Pancreas (tissue), 10 donors: ENCODE results near the gene BACH2. TPM values are rescaled to one million over a fixed set of nuclear protein-coding genes. Genes with fewer than 3 reads are reported as not detected.

Experiments
- ATAC-seq, 4 donors: fragments of 200-7000 bp; cut with Tn5 transposase; one replicate each; pipeline versions ENCODE4 v1.8.0 to v1.9.1; 2020; ENCODE audit warnings: mild to moderate bottlenecking in 4 of 4, moderate library complexity in 4 of 4
- DNase-seq, 6 donors: peaks; one replicate each; pipeline ENCODE4 v3.0.0-alpha.2; 2020
- FAIRE-seq: peaks from 2 replicates; lab custom pipeline; 2012; peaks lifted over from hg19 to GRCh38; lab: Jason Lieb, UNC
- H3K27ac ChIP-seq, 4 donors: fragments of 200-600 bp; sonication (generic); 1 replicate in 3 of 4; 2 replicates in 1 of 4; pipeline versions ENCODE4 v1.5.0 to v1.8.0; 2020
- H3K27me3 ChIP-seq, 4 donors: fragments of 200-600 bp; one replicate each; pipeline ENCODE4 v1.8.0; 2021
- H3K36me3 ChIP-seq, 3 donors: fragments of 200-600 bp; sonication (generic) in 1 of 3; one replicate each; pipeline versions ENCODE4 v1.5.0 to v1.8.0; 2020 to 2021
- H3K4me1 ChIP-seq, 3 donors: fragments of 200-600 bp; one replicate each; pipeline ENCODE4 v1.8.0; 2021
- H3K4me3 ChIP-seq, 4 donors: fragments of 200-600 bp; sonication (generic) in 2 of 4; one replicate each; pipeline versions ENCODE4 v1.5.0 to v1.8.0; 2020 to 2021
- H3K9me3 ChIP-seq, 4 donors: fragments of 200-600 bp; one replicate each; pipeline ENCODE4 v1.8.0; 2021
- WGBS, 2 donors: extraction: QIAGEN DNeasy Blood & Tissue Kit; methylation state at CpG; one replicate each; pipeline ENCODE4 v1.1.7; 2013; 5-methylcytosine and 5-hydroxymethylcytosine counted together
- intact Hi-C, 3 donors: fragments of 100-400 bp; cut with DNase I; formaldehyde crosslinking; loops; one replicate each; pipeline versions ENCODE4 v1.11.1 to v1.14.2; 2022
- polyA plus RNA-seq, 2 donors: library from polyadenylated mRNA; stranded (reverse); fragments of 200-250 nt; gene quantifications; one replicate each; pipeline ENCODE4 v1.2.3, GENCODE V29; 2013
- total RNA-seq, 6 donors: library from RNA; stranded (reverse); fragmentation: NEBNext Ultra II Directional in 4 of 6; extraction: Animal tissue kit (Norgen Biotek cat#: 25700) in 4 of 6; gene quantifications; one replicate each; pipeline versions ENCODE4 v1.2.1 to v1.2.4, GENCODE V29; 2021 to 2023
- TF ChIP-seq, protein P1 (sequence below), 4 donors: fragments of 200-600 bp; sonication (generic) in 3 of 4; IDR thresholded peaks; one replicate each; pipeline versions ENCODE4 v1.5.0 to v1.8.0; 2021; ENCODE audit warnings: antibody characterized with exemption in 4 of 4
- donor health status: healthy with polysubstance abuse.
- donor health status: DM: no; HTN: no; CAD: no; lungs with moderate emphysema.
- donor health status: DM: no; HTN: no; CAD: no.
- donor health status: control.
- donor health status: control.
- donor health status: Bipolar disorder and iron deficiency.
- donor health status: DM: yes; HTN: yes; CAD: no.
- donor health status: DM: no; HTN: no; CAD: no.
- donor health status: DM: no; HTN: no; CAD: no.
- donor health status: DM: yes; HTN: yes; CAD: no.

Gene BACH2
- total and polyA plus RNA-seq, 8 donors = 0.61 to 8.0 (median 4.9) TPM

DNA sequence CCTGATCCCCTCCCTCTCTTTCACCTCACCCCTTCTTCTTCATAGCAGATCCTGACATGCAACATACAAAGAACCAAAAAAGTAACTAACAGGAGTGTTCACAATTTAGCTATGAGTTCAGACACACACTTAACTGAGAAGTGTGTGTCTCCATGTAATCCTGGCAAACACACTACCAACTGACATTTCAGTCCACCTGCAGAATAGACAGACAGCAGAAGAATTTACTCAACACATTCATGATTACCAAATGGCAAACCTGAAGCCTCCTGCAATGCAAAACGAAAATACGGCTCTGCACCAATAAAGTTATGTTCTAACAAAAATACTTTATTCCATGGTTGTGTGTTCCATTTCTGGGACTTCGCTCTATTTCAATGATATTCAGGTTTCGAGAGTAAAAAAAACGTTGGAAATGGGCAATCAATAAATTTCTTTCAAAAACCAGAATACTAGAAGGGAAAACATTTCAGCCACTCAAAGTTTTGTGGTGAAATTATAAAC is 2.6 kb downstream of the BACH2 start:
- intact Hi-C loops = no loop called here
- no peaks in the 10 kb centered on the region for H3K36me3 ChIP-seq
- no peak for FAIRE-seq
- H3K9me3 ChIP-seq = no peaks in the 10 kb centered on the region
- ATAC-seq = no peak
- DNase-seq = no peak
- WGBS, 2 donors = 85 to 86% methylated on average over 5 of the region's 5 CpGs
- TF ChIP-seq, protein P1, sequence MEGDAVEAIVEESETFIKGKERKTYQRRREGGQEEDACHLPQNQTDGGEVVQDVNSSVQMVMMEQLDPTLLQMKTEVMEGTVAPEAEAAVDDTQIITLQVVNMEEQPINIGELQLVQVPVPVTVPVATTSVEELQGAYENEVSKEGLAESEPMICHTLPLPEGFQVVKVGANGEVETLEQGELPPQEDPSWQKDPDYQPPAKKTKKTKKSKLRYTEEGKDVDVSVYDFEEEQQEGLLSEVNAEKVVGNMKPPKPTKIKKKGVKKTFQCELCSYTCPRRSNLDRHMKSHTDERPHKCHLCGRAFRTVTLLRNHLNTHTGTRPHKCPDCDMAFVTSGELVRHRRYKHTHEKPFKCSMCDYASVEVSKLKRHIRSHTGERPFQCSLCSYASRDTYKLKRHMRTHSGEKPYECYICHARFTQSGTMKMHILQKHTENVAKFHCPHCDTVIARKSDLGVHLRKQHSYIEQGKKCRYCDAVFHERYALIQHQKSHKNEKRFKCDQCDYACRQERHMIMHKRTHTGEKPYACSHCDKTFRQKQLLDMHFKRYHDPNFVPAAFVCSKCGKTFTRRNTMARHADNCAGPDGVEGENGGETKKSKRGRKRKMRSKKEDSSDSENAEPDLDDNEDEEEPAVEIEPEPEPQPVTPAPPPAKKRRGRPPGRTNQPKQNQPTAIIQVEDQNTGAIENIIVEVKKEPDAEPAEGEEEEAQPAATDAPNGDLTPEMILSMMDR (IDR thresholded peaks at IDR 0.05) = no peak
- no peak overlapping the region for H3K27ac ChIP-seq
- peaks cover 9 to 14% (median 13%) of the 10 kb centered on the region in 3 donors for H3K4me1 ChIP-seq
- H3K27me3 ChIP-seq = no peaks in the 10 kb centered on the region
- no peak overlapping the region for H3K4me3 ChIP-seq

GRCh38 chr6:90293319-90293953 is 3.2 kb downstream of the BACH2 start:
- Histone ChIP-seq H3K27me3 (no peaks in the 10 kb centered on the region), H3K4me1 (peaks cover 9 to 14% (median 13%) of the 10 kb centered on the region in 3 donors), H3K27ac (peak overlapping the region in 1 of 4 donors; percentile 41), H3K4me3 (no peak overlapping the region), H3K9me3 (no peaks in the 10 kb centered on the region), H3K36me3 (no peaks in the 10 kb centered on the region)
- intact Hi-C loops = no loop called here
- FAIRE-seq (no peak), DNase-seq (no peak), ATAC-seq (no peak)
- WGBS, 2 donors = 65 to 75% methylated on average over 3 of the region's 3 CpGs
- TF ChIP-seq, protein P1 (IDR thresholded peaks at IDR 0.05) = no peak

- FAIRE-seq (no peak), DNase-seq (no peak), ATAC-seq (no peak)
- Histone ChIP-seq H3K4me3 (no peak overlapping the region), H3K27me3 (no peaks in the 10 kb centered on the region), H3K27ac (no peak overlapping the region), H3K36me3 (no peaks in the 10 kb centered on the region), H3K9me3 (no peaks in the 10 kb centered on the region), H3K4me1 (peaks cover 9 to 15% (median 13%) of the 10 kb centered on the region in 3 donors)
- TF ChIP-seq, protein P1 (IDR thresholded peaks at IDR 0.05) = no peak
- intact Hi-C loops = no loop called here
- WGBS, 2 donors = 49 to 51% methylated on average over 4 of the region's 4 CpGs
Measured at GRCh38 chr6:90291565-90291964, 5.1 kb downstream of the BACH2 start.

- DNase-seq (no peak), ATAC-seq (no peak), FAIRE-seq (no peak)
- Histone ChIP-seq H3K9me3 (no peaks in the 10 kb centered on the region), H3K4me1 (peaks cover 9 to 19% (median 13%) of the 10 kb centered on the region in 3 donors), H3K27ac (no peak overlapping the region), H3K36me3 (no peaks in the 10 kb centered on the region), H3K4me3 (no peak overlapping the region), H3K27me3 (no peaks in the 10 kb centered on the region)
- WGBS, 2 donors = 84 to 90% methylated on average over 5 of the region's 5 CpGs
- TF ChIP-seq, protein P1 (IDR thresholded peaks at IDR 0.05) = no peak
- intact Hi-C loops = no loop called here
Measured at GRCh38 chr6:90290811-90291420, 5.7 kb downstream of the BACH2 start.

DNA sequence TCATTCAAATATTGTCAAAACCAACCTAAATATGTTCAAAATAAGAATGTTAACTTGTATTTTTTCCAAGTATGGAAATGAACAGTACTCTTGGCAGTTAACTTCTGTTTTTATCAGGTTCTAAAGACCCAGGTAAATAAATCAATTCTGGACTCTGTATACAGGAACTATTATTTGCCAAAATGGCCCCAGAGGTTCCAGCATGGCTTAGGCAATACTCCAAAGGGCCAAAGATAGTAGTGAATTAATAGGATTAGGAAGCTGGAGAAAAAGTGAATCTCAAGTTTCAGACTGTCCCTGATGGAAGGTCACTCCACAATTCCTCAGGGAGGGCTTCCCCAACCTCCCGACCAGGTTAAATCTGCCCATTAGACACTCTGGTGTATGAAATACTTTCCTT is 6.7 kb downstream of the BACH2 start:
- Histone ChIP-seq H3K9me3 (no peaks in the 10 kb centered on the region), H3K27me3 (no peaks in the 10 kb centered on the region), H3K36me3 (no peaks in the 10 kb centered on the region), H3K4me3 (no peak overlapping the region), H3K27ac (no peak overlapping the region), H3K4me1 (peaks cover 9 to 19% (median 16%) of the 10 kb centered on the region in 3 donors)
- TF ChIP-seq, protein P1 (IDR thresholded peaks at IDR 0.05) = no peak
- 94 to 100% methylated on average over 1 of the region's 1 CpG for WGBS, 2 donors
- intact Hi-C loops = loop anchor here in 1 of 3 donors (10.0 kb wide), 1 partner anchor 65 kb away; no protein-coding TSS in a partner anchor
- no peak for FAIRE-seq
- DNase-seq = no peak
- no peak for ATAC-seq
